ENCODE data around the gene BBIP1.
A peak's percentile ranks its signal among the peaks of the same experiment; 100 is the strongest.
"Not testable (repeated sequence)": the region's sequence is repeated elsewhere in the genome, so short reads cannot be mapped to it uniquely, and the experiment has no call there.

The BBIP1 gene

DNA sequence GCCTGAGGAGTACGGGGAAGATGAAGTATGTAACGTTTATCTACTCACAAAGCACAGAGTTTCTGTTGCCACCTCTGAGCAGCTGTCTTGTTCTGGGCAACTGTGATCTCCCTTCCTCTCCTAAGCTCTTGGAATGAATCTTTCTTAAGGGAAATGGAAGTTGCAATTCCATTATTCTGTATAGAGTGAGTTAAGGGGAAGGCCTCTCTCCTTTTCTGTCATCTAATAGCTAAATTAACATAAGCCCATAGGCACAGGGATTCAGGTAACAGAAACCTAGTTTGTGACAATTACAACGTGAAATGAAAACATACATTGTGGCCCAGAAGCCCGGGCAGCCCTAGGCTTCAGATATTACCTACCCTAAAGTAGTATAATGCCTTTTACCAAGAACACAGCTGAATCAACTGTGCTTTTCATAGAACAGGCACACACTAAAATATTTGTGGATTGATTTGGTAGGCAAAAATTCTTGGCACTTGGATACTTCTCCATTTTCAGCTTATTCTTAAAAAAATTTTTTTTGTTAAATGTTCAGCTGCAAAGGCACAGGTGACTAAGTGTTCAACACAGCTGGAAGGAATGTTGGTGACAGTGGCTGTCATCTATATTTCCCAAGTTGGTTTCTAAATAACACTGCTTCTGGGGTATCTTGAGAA, 51.0 kb downstream of the BBIP1 start:
- Histone ChIP-seq H3K4me3 (ENCODE audit: low read depth in 1 of 2, low read length in 1 of 2) (no peak overlapping the region), H3K9me3 (no peaks in the 10 kb centered on the region), H3K4me1 (ENCODE audit: control insufficient read depth in 1 of 2, insufficient read depth in 1 of 2, low read depth in 1 of 2, low read length in 1 of 2) (peaks cover 72 to 79% of the 10 kb centered on the region in 2 experiments), H3K27ac (peak overlapping the region; percentile 99), H3K36me3 (no peaks in the 10 kb centered on the region), H3K27me3 (no peaks in the 10 kb centered on the region)
- TF ChIP-seq, protein P1, sequence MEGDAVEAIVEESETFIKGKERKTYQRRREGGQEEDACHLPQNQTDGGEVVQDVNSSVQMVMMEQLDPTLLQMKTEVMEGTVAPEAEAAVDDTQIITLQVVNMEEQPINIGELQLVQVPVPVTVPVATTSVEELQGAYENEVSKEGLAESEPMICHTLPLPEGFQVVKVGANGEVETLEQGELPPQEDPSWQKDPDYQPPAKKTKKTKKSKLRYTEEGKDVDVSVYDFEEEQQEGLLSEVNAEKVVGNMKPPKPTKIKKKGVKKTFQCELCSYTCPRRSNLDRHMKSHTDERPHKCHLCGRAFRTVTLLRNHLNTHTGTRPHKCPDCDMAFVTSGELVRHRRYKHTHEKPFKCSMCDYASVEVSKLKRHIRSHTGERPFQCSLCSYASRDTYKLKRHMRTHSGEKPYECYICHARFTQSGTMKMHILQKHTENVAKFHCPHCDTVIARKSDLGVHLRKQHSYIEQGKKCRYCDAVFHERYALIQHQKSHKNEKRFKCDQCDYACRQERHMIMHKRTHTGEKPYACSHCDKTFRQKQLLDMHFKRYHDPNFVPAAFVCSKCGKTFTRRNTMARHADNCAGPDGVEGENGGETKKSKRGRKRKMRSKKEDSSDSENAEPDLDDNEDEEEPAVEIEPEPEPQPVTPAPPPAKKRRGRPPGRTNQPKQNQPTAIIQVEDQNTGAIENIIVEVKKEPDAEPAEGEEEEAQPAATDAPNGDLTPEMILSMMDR (IDR thresholded peaks at IDR 0.05), result no peak

- H3K27ac ChIP-seq, result peak overlapping the region; percentile 99
- H3K4me3 ChIP-seq (ENCODE audit: low read depth in 1 of 2, low read length in 1 of 2); H3K36me3 ChIP-seq; H3K27me3 ChIP-seq; H3K9me3 ChIP-seq: not testable (repeated sequence)
- peaks cover 78 to 84% of the 10 kb centered on the region in 2 experiments for H3K4me1 ChIP-seq (ENCODE audit: control insufficient read depth in 1 of 2, insufficient read depth in 1 of 2, low read depth in 1 of 2, low read length in 1 of 2)
These were observed 51.8 kb downstream of the BBIP1 start for GRCh38 chr10:110867011-110867806.

- H3K9me3 ChIP-seq, result no peaks in the 10 kb centered on the region
- no peaks in the 10 kb centered on the region for H3K36me3 ChIP-seq
- peak overlapping the region; percentile 99 for H3K27ac ChIP-seq
- H3K4me3 ChIP-seq (ENCODE audit: low read depth in 1 of 2, low read length in 1 of 2), result no peak overlapping the region
- no peaks in the 10 kb centered on the region for H3K27me3 ChIP-seq
- peaks cover 85 to 91% of the 10 kb centered on the region in 2 experiments for H3K4me1 ChIP-seq (ENCODE audit: control insufficient read depth in 1 of 2, insufficient read depth in 1 of 2, low read depth in 1 of 2, low read length in 1 of 2)
- TF ChIP-seq, protein P1 (IDR thresholded peaks at IDR 0.05), result no peak
These were observed 53.0 kb downstream of the BBIP1 start for GRCh38 chr10:110865809-110866482.

GRCh38 chr10:110865186-110865808, 53.7 kb downstream of the BBIP1 start:
- peak overlapping the region; percentile 46 to 48 for H3K4me3 ChIP-seq (ENCODE audit: low read depth in 1 of 2, low read length in 1 of 2)
- H3K27me3 ChIP-seq, result no peaks in the 10 kb centered on the region
- no peaks in the 10 kb centered on the region for H3K36me3 ChIP-seq
- H3K27ac ChIP-seq, result peak overlapping the region; percentile 99
- TF ChIP-seq, protein P1 (IDR thresholded peaks at IDR 0.05), result no peak
- peaks cover 88 to 94% of the 10 kb centered on the region in 2 experiments for H3K4me1 ChIP-seq (ENCODE audit: control insufficient read depth in 1 of 2, insufficient read depth in 1 of 2, low read depth in 1 of 2, low read length in 1 of 2)
- no peaks in the 10 kb centered on the region for H3K9me3 ChIP-seq

DNA sequence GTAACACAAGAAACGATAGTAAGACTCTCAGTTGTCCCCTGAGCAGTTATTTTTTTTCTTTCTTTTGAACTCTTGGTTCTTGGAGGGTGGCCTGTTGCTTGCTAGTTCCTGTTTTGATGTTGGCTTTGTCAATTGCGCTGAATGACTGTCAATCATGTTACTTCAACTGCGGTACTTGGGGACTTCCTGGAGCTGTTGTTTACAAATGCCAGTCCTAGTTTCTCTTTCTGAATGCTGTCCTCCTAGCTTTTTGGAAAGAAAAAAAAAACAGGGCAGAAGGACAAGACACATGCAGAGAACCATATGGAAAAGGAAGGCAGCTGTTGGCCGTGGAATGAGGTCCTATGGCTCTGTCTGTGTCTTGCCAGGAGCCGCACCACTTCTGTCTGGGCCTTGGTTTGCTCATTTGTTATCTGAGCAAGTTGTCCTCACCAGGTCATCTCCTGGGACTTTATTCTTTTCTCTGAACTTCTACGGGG, 54.3 kb downstream of the BBIP1 start:
- H3K27me3 ChIP-seq, result no peaks in the 10 kb centered on the region
- peak overlapping the region; percentile 46 to 48 for H3K4me3 ChIP-seq (ENCODE audit: low read depth in 1 of 2, low read length in 1 of 2)
- H3K9me3 ChIP-seq, result no peaks in the 10 kb centered on the region
- no peaks in the 10 kb centered on the region for H3K36me3 ChIP-seq
- TF ChIP-seq, protein P1 (IDR thresholded peaks at IDR 0.05), result no peak
- peak overlapping the region; percentile 99 for H3K27ac ChIP-seq
- H3K4me1 ChIP-seq (ENCODE audit: control insufficient read depth in 1 of 2, insufficient read depth in 1 of 2, low read depth in 1 of 2, low read length in 1 of 2), result peaks cover 94 to 100% of the 10 kb centered on the region in 2 experiments

Measured in neutrophil (primary cell).